ENCODE measurements around the gene KRTAP5-3.

KRTAP5-3 gene

GRCh38 chr11:1567721-1568100 lies 40.6 kb downstream of the KRTAP5-3 start:
- peaks cover 2 to 58% (median 34%) of the 10 kb centered on the region in 5 donors for H3K4me1 ChIP-seq (ENCODE audit: control insufficient read depth in 5 of 5, insufficient read depth in 5 of 5, low read length in 5 of 5)
- H3K9me3 ChIP-seq (ENCODE audit: control insufficient read depth in 5 of 5, low read length in 5 of 5), result no peaks in the 10 kb centered on the region
- H3K36me3 ChIP-seq (ENCODE audit: control insufficient read depth in 5 of 5, insufficient read depth in 5 of 5, low read length in 5 of 5), result peaks cover 0 to 30% (median 9%) of the 10 kb centered on the region in 5 donors
- H3K4me3 ChIP-seq (ENCODE audit: low read depth in 1 of 5, low read length in 5 of 5), result no peak overlapping the region
- H3K27ac ChIP-seq (ENCODE audit: low read depth, low read length), result no peak overlapping the region
- H3K27me3 ChIP-seq (ENCODE audit: control insufficient read depth in 5 of 5, insufficient read depth in 4 of 5, low read length in 5 of 5), result no peaks in the 10 kb centered on the region
- no peak overlapping the region for H3K9ac ChIP-seq (ENCODE audit: low read length in 5 of 5)

- H3K9ac ChIP-seq (ENCODE audit: low read length in 5 of 5), result no peak overlapping the region
- no peaks in the 10 kb centered on the region for H3K27me3 ChIP-seq (ENCODE audit: control insufficient read depth in 5 of 5, insufficient read depth in 4 of 5, low read length in 5 of 5)
- H3K4me3 ChIP-seq (ENCODE audit: low read depth in 1 of 5, low read length in 5 of 5), result no peak overlapping the region
- H3K4me1 ChIP-seq (ENCODE audit: control insufficient read depth in 5 of 5, insufficient read depth in 5 of 5, low read length in 5 of 5), result peaks cover 2 to 61% (median 37%) of the 10 kb centered on the region in 5 donors
- no peak overlapping the region for H3K27ac ChIP-seq (ENCODE audit: low read depth, low read length)
- H3K36me3 ChIP-seq (ENCODE audit: control insufficient read depth in 5 of 5, insufficient read depth in 5 of 5, low read length in 5 of 5), result peaks cover 0 to 34% (median 10%) of the 10 kb centered on the region in 5 donors
- no peaks in the 10 kb centered on the region for H3K9me3 ChIP-seq (ENCODE audit: control insufficient read depth in 5 of 5, low read length in 5 of 5)
Observed at GRCh38 chr11:1567052-1567720, 41.1 kb downstream of the KRTAP5-3 start.

DNA sequence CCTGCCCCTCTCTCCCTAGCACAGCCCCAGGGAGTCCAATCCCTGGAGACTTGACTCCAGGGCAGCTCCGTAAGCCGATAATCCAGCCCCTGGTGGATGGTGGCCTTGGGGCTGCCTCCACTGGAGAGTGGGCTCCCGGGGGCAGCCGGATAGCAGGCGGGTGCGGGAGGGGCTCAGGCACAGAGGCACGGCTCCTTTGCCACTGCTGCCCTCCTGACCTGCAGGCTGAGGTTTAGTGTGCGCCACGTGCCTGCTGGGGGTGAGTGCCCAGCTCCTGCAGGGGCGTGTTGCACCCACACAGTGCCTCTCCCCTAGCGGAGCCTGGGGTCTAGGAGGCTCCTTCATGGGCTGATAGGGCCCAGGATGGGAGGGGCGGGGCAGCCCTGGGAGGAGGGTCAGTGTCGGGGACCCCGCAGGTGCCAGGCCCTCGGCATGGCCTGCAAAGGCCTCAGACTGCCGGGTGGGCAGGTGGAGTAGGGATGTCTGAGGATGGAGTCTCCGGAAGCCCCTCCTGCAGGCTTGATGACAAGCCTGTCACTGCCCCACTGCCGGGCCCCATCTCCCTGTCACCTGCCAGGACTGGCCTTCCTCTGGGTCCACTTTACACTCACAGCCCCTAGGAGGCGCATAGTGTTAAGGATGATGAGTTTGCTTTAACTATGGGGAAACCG lies 41.7 kb downstream of the KRTAP5-3 start:
- Histone ChIP-seq H3K27ac (ENCODE audit: low read depth, low read length) (no peak overlapping the region), H3K4me3 (ENCODE audit: low read depth in 1 of 5, low read length in 5 of 5) (no peak overlapping the region), H3K27me3 (ENCODE audit: control insufficient read depth in 5 of 5, insufficient read depth in 4 of 5, low read length in 5 of 5) (no peaks in the 10 kb centered on the region), H3K9ac (ENCODE audit: low read length in 5 of 5) (no peak overlapping the region), H3K9me3 (ENCODE audit: control insufficient read depth in 5 of 5, low read length in 5 of 5) (no peaks in the 10 kb centered on the region), H3K36me3 (ENCODE audit: control insufficient read depth in 5 of 5, insufficient read depth in 5 of 5, low read length in 5 of 5) (peaks cover 0 to 38% (median 10%) of the 10 kb centered on the region in 5 donors), H3K4me1 (ENCODE audit: control insufficient read depth in 5 of 5, insufficient read depth in 5 of 5, low read length in 5 of 5) (peaks cover 2 to 68% (median 43%) of the 10 kb centered on the region in 5 donors)

- peaks cover 0 to 44% (median 10%) of the 10 kb centered on the region in 5 donors for H3K36me3 ChIP-seq (ENCODE audit: control insufficient read depth in 5 of 5, insufficient read depth in 5 of 5, low read length in 5 of 5)
- H3K4me3 ChIP-seq (ENCODE audit: low read depth in 1 of 5, low read length in 5 of 5), result no peak overlapping the region
- peaks cover 2 to 65% (median 38%) of the 10 kb centered on the region in 5 donors for H3K4me1 ChIP-seq (ENCODE audit: control insufficient read depth in 5 of 5, insufficient read depth in 5 of 5, low read length in 5 of 5)
- no peaks in the 10 kb centered on the region for H3K9me3 ChIP-seq (ENCODE audit: control insufficient read depth in 5 of 5, low read length in 5 of 5)
- no peaks in the 10 kb centered on the region for H3K27me3 ChIP-seq (ENCODE audit: control insufficient read depth in 5 of 5, insufficient read depth in 4 of 5, low read length in 5 of 5)
- H3K27ac ChIP-seq (ENCODE audit: low read depth, low read length), result no peak overlapping the region
- H3K9ac ChIP-seq (ENCODE audit: low read length in 5 of 5), result no peak overlapping the region
Observed at GRCh38 chr11:1565904-1566247, 42.4 kb downstream of the KRTAP5-3 start.

- Histone ChIP-seq H3K36me3 (ENCODE audit: control insufficient read depth in 5 of 5, insufficient read depth in 5 of 5, low read length in 5 of 5) (peaks cover 0 to 48% (median 12%) of the 10 kb centered on the region in 5 donors), H3K4me1 (ENCODE audit: control insufficient read depth in 5 of 5, insufficient read depth in 5 of 5, low read length in 5 of 5) (peaks cover 0 to 64% (median 32%) of the 10 kb centered on the region in 5 donors), H3K4me3 (ENCODE audit: low read depth in 1 of 5, low read length in 5 of 5) (no peak overlapping the region), H3K27me3 (ENCODE audit: control insufficient read depth in 5 of 5, insufficient read depth in 4 of 5, low read length in 5 of 5) (no peaks in the 10 kb centered on the region), H3K9ac (ENCODE audit: low read length in 5 of 5) (peak overlapping the region in 1 of 5 donors; percentile 29), H3K9me3 (ENCODE audit: control insufficient read depth in 5 of 5, low read length in 5 of 5) (no peaks in the 10 kb centered on the region), H3K27ac (ENCODE audit: low read depth, low read length) (no peak overlapping the region)
Observed at GRCh38 chr11:1565173-1565903, 42.9 kb downstream of the KRTAP5-3 start.

- Histone ChIP-seq H3K4me1 (ENCODE audit: control insufficient read depth in 5 of 5, insufficient read depth in 5 of 5, low read length in 5 of 5) (peaks cover under 1 to 66% (median 30%) of the 10 kb centered on the region in 5 donors), H3K27ac (ENCODE audit: low read depth, low read length) (no peak overlapping the region), H3K36me3 (ENCODE audit: control insufficient read depth in 5 of 5, insufficient read depth in 5 of 5, low read length in 5 of 5) (peaks cover 0 to 50% (median 12%) of the 10 kb centered on the region in 5 donors), H3K9me3 (ENCODE audit: control insufficient read depth in 5 of 5, low read length in 5 of 5) (no peaks in the 10 kb centered on the region), H3K9ac (ENCODE audit: low read length in 5 of 5) (peak overlapping the region in 1 of 5 donors; percentile 29), H3K27me3 (ENCODE audit: control insufficient read depth in 5 of 5, insufficient read depth in 4 of 5, low read length in 5 of 5) (no peaks in the 10 kb centered on the region), H3K4me3 (ENCODE audit: low read depth in 1 of 5, low read length in 5 of 5) (no peak overlapping the region)
Observed at GRCh38 chr11:1564535-1565172, 43.6 kb downstream of the KRTAP5-3 start.

- no peak overlapping the region for H3K9ac ChIP-seq (ENCODE audit: low read length in 5 of 5)
- H3K36me3 ChIP-seq (ENCODE audit: control insufficient read depth in 5 of 5, insufficient read depth in 5 of 5, low read length in 5 of 5), result peaks cover 0 to 45% (median 12%) of the 10 kb centered on the region in 5 donors
- H3K27ac ChIP-seq (ENCODE audit: low read depth, low read length), result no peak overlapping the region
- H3K4me3 ChIP-seq (ENCODE audit: low read depth in 1 of 5, low read length in 5 of 5), result no peak overlapping the region
- no peaks in the 10 kb centered on the region for H3K9me3 ChIP-seq (ENCODE audit: control insufficient read depth in 5 of 5, low read length in 5 of 5)
- no peaks in the 10 kb centered on the region for H3K27me3 ChIP-seq (ENCODE audit: control insufficient read depth in 5 of 5, insufficient read depth in 4 of 5, low read length in 5 of 5)
- peaks cover 4 to 66% (median 30%) of the 10 kb centered on the region in 5 donors for H3K4me1 ChIP-seq (ENCODE audit: control insufficient read depth in 5 of 5, insufficient read depth in 5 of 5, low read length in 5 of 5)
Observed at GRCh38 chr11:1563697-1564534, 44.3 kb downstream of the KRTAP5-3 start.

GRCh38 chr11:1563149-1563638 lies 45.1 kb downstream of the KRTAP5-3 start:
- Histone ChIP-seq H3K4me3 (ENCODE audit: low read depth in 1 of 5, low read length in 5 of 5) (no peak overlapping the region), H3K27me3 (ENCODE audit: control insufficient read depth in 5 of 5, insufficient read depth in 4 of 5, low read length in 5 of 5) (no peaks in the 10 kb centered on the region), H3K9me3 (ENCODE audit: control insufficient read depth in 5 of 5, low read length in 5 of 5) (no peaks in the 10 kb centered on the region), H3K27ac (ENCODE audit: low read depth, low read length) (no peak overlapping the region), H3K4me1 (ENCODE audit: control insufficient read depth in 5 of 5, insufficient read depth in 5 of 5, low read length in 5 of 5) (peaks cover 6 to 72% (median 37%) of the 10 kb centered on the region in 5 donors), H3K9ac (ENCODE audit: low read length in 5 of 5) (no peak overlapping the region), H3K36me3 (ENCODE audit: control insufficient read depth in 5 of 5, insufficient read depth in 5 of 5, low read length in 5 of 5) (peaks cover 0 to 45% (median 12%) of the 10 kb centered on the region in 5 donors)

DNA sequence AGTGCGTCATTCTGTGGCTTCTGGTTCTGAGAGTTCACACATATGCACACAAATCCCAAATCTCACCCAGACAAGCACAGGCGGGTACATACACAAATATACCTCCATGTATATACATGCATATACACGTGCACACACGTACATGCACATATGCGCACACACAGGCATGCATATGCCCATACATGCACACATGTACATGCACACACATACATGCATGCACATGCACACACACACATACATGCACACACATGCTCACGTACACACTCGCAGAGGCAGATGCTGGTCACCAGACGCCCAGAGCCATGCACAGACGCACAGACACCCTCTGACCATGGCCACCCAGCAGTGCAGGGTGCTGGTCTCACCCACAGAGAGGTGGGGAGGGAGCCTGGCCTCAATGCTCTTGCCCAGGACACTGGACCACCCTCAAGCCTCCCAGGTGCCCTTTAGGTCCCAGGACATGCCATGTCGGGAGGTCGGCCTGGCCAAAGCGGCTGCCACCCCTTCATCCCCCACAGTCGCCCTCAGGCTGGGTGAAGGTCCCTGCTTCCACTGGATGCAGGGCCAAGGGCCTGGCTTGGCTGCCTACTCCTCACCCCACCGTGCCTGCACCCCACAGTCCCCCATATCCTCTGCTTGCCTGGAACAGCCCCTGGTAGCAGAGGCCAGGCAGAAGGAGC lies 45.7 kb downstream of the KRTAP5-3 start:
- Histone ChIP-seq H3K9ac (ENCODE audit: low read length in 5 of 5) (no peak overlapping the region), H3K27ac (ENCODE audit: low read depth, low read length) (no peak overlapping the region), H3K9me3 (ENCODE audit: control insufficient read depth in 5 of 5, low read length in 5 of 5) (no peaks in the 10 kb centered on the region), H3K27me3 (ENCODE audit: control insufficient read depth in 5 of 5, insufficient read depth in 4 of 5, low read length in 5 of 5) (no peaks in the 10 kb centered on the region), H3K4me1 (ENCODE audit: control insufficient read depth in 5 of 5, insufficient read depth in 5 of 5, low read length in 5 of 5) (peaks cover 6 to 76% (median 42%) of the 10 kb centered on the region in 5 donors), H3K4me3 (ENCODE audit: low read depth in 1 of 5, low read length in 5 of 5) (no peak overlapping the region), H3K36me3 (ENCODE audit: control insufficient read depth in 5 of 5, insufficient read depth in 5 of 5, low read length in 5 of 5) (peaks cover 0 to 47% (median 15%) of the 10 kb centered on the region in 5 donors)
